HEK293 (cell line): ENCODE results near the gene TRNT1.

Experiments
- BCL11B ChIP-seq: fragments of 450-650 bp; formaldehyde crosslinking; IDR thresholded peaks from 2 replicates; pipeline ENCODE4 v1.5.1; 2016; ENCODE audit warnings: low read depth, missing biosample characterization, missing genetic modification characterization
- MYNN ChIP-seq: fragments of 450-650 bp; formaldehyde crosslinking; IDR thresholded peaks from 2 replicates; pipeline ENCODE4 v1.5.1; 2016; ENCODE audit warnings: missing biosample characterization, missing genetic modification characterization, borderline replicate concordance
- ZNF239 ChIP-seq: fragments of 450-650 bp; formaldehyde crosslinking; IDR thresholded peaks from 2 replicates; pipeline ENCODE4 v1.5.1; 2016; ENCODE audit warnings: missing biosample characterization, missing genetic modification characterization
- ZNF274 ChIP-seq, 2 experiments: fragments of 200-500 bp in 1 of 2; fragments of 450-650 bp in 1 of 2; sonication (Bioruptor generic) in 1 of 2; formaldehyde crosslinking in 1 of 2; IDR thresholded peaks; 2 replicates each; pipeline versions ENCODE4 v1.5.1 to v1.6.1; 2014 to 2016; ENCODE audit warnings: borderline replicate concordance in 1 of 2, inconsistent platforms in 1 of 2, low read length in 1 of 2, missing biosample characterization in 1 of 2, missing genetic modification characterization in 1 of 2
- ZNF561 ChIP-seq: fragments of 450-650 bp; IDR thresholded peaks from 2 replicates; pipeline ENCODE4 v1.5.1; 2018; ENCODE audit warnings: missing biosample characterization, missing genetic modification characterization, borderline replicate concordance
- ZNF776 ChIP-seq: fragments of 450-650 bp; formaldehyde crosslinking; IDR thresholded peaks from 2 replicates; pipeline ENCODE4 v1.5.0; 2017; ENCODE audit warnings: missing biosample characterization, missing genetic modification characterization, borderline replicate concordance
- TF ChIP-seq, protein P1 (sequence below): fragments of 450-650 bp; formaldehyde crosslinking; IDR thresholded peaks from 2 replicates; pipeline ENCODE4 v1.5.1; 2016; ENCODE audit warnings: missing biosample characterization, missing genetic modification characterization
- TF ChIP-seq, protein P2 (sequence below): IDR thresholded peaks from 2 replicates; pipeline ENCODE4 v1.6.1; 2011; ENCODE audit warnings: mild to moderate bottlenecking, low read depth, low read length, borderline replicate concordance
- TF ChIP-seq, protein P3 (sequence below): fragments of 450-650 bp; formaldehyde crosslinking; IDR thresholded peaks from 2 replicates; pipeline ENCODE4 v1.5.1; 2016; ENCODE audit warnings: missing biosample characterization, missing genetic modification characterization
- TF ChIP-seq, protein P4 (sequence below): sonication (generic); formaldehyde crosslinking; IDR thresholded peaks from 2 replicates; pipeline ENCODE4 v1.8.1; 2022; ENCODE audit warnings: mild to moderate bottlenecking, moderate library complexity, missing genetic modification reagents
- TF ChIP-seq, protein P5 (sequence below): fragments of 450-650 bp; formaldehyde crosslinking; IDR thresholded peaks from 2 replicates; pipeline ENCODE4 v1.5.1; 2017; ENCODE audit warnings: missing biosample characterization, missing genetic modification characterization
- TF ChIP-seq, protein P6 (sequence below): fragments of 450-650 bp; formaldehyde crosslinking; IDR thresholded peaks from 2 replicates; pipeline ENCODE4 v1.5.1; 2016; ENCODE audit warnings: missing biosample characterization, missing genetic modification characterization

DNA sequence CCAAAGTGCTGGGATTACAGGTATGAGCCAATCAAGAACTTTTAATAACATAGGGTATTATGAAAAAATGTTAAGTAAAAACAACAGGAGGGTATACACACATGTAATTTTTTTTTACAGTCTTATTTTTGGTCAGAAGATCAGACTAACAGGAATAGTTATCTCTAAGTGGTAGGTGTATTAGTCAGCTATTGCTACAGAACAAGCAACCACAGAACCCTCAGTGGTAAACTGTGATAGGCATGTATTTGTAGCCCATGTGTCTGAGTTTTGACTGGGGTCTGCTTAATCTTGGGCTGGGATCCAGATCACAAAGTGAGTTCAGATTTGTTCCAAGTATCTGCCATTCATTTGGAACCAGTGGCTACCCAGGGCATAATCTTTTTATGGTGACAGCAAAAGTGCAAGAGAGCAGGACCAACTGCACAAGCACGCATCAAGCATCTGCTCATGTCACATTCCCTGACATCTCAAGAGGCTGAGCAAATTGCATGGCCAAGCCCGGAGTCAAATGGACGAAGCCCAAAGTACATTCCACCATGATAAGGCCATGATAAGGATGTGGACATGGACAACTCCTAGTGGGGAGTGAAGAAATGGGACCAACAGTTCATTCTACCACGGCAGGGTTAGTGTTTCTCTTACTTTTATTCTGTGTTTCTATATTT, 13.6 kb upstream of the TRNT1 start:
- TF ChIP-seq, protein P1, sequence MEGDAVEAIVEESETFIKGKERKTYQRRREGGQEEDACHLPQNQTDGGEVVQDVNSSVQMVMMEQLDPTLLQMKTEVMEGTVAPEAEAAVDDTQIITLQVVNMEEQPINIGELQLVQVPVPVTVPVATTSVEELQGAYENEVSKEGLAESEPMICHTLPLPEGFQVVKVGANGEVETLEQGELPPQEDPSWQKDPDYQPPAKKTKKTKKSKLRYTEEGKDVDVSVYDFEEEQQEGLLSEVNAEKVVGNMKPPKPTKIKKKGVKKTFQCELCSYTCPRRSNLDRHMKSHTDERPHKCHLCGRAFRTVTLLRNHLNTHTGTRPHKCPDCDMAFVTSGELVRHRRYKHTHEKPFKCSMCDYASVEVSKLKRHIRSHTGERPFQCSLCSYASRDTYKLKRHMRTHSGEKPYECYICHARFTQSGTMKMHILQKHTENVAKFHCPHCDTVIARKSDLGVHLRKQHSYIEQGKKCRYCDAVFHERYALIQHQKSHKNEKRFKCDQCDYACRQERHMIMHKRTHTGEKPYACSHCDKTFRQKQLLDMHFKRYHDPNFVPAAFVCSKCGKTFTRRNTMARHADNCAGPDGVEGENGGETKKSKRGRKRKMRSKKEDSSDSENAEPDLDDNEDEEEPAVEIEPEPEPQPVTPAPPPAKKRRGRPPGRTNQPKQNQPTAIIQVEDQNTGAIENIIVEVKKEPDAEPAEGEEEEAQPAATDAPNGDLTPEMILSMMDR, result no peak
- TF ChIP-seq, protein P2, sequence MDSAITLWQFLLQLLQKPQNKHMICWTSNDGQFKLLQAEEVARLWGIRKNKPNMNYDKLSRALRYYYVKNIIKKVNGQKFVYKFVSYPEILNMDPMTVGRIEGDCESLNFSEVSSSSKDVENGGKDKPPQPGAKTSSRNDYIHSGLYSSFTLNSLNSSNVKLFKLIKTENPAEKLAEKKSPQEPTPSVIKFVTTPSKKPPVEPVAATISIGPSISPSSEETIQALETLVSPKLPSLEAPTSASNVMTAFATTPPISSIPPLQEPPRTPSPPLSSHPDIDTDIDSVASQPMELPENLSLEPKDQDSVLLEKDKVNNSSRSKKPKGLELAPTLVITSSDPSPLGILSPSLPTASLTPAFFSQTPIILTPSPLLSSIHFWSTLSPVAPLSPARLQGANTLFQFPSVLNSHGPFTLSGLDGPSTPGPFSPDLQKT, result no peak
- TF ChIP-seq, protein P3, sequence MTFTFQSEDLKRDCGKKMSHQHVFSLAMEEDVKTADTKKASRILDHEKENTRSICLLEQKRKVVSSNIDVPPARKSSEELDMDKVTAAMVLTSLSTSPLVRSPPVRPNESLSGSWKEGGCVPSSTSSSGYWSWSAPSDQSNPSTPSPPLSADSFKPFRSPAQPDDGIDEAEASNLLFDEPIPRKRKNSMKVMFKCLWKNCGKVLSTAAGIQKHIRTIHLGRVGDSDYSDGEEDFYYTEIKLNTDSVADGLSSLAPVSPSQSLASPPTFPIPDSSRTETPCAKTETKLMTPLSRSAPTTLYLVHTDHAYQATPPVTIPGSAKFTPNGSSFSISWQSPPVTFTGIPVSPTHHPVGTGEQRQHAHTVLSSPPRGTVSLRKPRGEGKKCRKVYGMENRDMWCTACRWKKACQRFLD, result no peak
- no peak for TF ChIP-seq ZNF239 (tag by site-specific recombination)
- no peak for TF ChIP-seq BCL11B (tag by site-specific recombination)
- no peak for TF ChIP-seq ZNF561
- TF ChIP-seq, protein P4, sequence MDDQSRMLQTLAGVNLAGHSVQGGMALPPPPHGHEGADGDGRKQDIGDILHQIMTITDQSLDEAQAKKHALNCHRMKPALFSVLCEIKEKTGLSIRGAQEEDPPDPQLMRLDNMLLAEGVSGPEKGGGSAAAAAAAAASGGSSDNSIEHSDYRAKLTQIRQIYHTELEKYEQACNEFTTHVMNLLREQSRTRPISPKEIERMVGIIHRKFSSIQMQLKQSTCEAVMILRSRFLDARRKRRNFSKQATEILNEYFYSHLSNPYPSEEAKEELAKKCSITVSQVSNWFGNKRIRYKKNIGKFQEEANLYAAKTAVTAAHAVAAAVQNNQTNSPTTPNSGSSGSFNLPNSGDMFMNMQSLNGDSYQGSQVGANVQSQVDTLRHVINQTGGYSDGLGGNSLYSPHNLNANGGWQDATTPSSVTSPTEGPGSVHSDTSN (CRISPR knock-in tag), result no peak
- TF ChIP-seq, protein P5, sequence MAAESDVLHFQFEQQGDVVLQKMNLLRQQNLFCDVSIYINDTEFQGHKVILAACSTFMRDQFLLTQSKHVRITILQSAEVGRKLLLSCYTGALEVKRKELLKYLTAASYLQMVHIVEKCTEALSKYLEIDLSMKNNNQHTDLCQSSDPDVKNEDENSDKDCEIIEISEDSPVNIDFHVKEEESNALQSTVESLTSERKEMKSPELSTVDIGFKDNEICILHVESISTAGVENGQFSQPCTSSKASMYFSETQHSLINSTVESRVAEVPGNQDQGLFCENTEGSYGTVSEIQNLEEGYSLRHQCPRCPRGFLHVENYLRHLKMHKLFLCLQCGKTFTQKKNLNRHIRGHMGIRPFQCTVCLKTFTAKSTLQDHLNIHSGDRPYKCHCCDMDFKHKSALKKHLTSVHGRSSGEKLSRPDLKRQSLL, result no peak
- no peak for TF ChIP-seq MYNN
- TF ChIP-seq, protein P6, sequence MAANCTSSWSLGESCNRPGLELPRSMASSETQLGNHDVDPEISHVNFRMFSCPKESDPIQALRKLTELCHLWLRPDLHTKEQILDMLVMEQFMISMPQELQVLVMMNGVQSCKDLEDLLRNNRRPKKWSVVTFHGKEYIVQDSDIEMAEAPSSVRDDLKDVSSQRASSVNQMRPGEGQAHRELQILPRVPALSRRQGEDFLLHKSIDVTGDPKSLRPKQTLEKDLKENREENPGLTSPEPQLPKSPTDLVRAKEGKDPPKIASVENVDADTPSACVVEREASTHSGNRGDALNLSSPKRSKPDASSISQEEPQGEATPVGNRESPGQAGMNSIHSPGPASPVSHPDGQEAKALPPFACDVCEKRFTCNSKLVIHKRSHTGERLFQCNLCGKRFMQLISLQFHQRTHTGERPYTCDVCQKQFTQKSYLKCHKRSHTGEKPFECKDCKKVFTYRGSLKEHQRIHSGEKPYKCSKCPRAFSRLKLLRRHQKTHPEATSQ (tag by site-specific recombination), result no peak
- no peak for TF ChIP-seq ZNF776 (tag by site-specific recombination)
- no peak for TF ChIP-seq ZNF274 (IDR thresholded peaks at IDR 0.05; ENCODE audit: low read length)
- TF ChIP-seq ZNF274 (tag by site-specific recombination; IDR thresholded peaks at IDR 0.05; ENCODE audit: borderline replicate concordance), result no peak
